Uterus (tissue), 2 donors: ENCODE results near the gene PITRM1.

Source experiments
- CTCF ChIP-seq, 4 experiments: fragments of 200-600 bp in 2 of 4; fragments of 450-650 bp in 2 of 4; sonication (generic) in 2 of 4; IDR thresholded peaks; one replicate each; pipeline ENCODE4 v1.5.1; 2016 to 2019; ENCODE audit warnings: antibody characterized with exemption in 4 of 4, mild to moderate bottlenecking in 2 of 4, moderate library complexity in 1 of 4
- POLR2A ChIP-seq, 2 donors: fragments of 450-650 bp; IDR thresholded peaks; one replicate each; pipeline ENCODE4 v1.6.1; 2016; ENCODE audit warnings: antibody characterized with exemption in 2 of 2, mild to moderate bottlenecking in 1 of 2, moderate library complexity in 1 of 2

DNA sequence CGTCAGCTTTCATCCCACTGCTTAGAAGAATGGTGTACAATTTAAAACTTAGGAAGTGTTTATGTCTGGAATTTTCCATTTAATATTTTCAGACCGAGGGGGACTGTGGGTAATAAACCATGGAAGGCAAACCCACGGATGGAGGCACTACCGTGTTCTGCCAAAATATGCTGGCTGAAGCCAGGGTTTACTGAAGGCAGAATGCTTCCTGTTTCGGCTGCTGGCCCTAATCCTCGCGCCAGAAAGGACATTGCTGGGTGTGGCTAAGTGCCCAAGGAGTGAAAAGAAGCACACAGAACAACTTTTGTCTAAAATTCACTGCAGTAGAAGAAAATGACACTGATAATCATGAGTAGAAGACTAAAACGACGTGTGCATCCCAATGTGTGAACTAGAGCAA lies 32.3 kb downstream of the PITRM1 start:
- TF ChIP-seq CTCF (IDR thresholded peaks at IDR 0.05) (no peak), POLR2A (IDR thresholded peaks at IDR 0.05) (no peak)
